CD4-positive, alpha-beta T cell treated with Interleukin-6 at 100 ng/mL for 8 hours (primary cell): Measurements from ENCODE around the gene GNAZ.
"Not testable (repeated sequence)": the region's sequence is repeated elsewhere in the genome, so short reads cannot be mapped to it uniquely, and the experiment has no call there.

Experiments used
- DNase-seq: peaks from one replicate; pipeline ENCODE4 v3.0.0-alpha.2; 2020; ENCODE audit warnings: mixed read lengths, low spot score

The GNAZ gene

DNA sequence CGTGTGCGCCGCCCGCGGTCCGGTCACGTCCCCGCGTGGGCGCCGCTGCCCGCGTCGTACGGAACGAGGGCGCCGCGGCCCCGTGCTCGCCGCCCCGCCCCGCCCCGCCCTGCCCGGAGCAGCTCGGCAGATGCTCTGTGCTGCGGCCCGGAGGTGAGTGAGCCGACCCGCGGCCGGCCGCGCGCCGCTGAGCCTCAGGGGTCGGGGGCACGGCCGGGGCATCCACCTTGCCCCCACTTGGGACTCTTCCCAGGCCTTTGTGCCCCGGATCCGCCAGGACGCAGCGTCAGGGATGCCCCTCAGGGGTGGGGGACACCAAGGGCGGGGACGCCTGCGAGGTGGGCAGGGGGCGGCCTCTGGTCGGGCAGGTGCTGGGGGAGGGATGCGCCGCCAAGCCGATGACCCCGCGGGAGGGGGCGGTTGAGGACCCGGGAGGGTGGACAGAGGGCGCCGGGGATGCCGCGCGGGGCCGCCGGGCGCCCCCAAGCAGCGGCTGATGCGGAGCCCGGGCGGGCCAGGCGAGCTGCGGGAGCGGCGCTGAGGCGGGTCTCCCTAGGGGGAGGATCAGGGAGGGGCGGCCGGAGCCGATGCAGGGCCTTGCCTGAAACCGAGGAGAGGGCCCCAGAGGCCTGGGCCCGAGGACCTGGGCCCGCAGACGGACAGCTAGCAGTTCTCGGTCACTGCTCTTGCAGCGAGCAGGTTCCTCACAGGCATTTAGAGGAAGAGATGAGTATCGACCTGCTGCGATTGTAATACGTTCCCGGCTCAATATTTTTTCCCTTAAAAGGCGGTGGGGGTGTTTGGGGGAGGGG lies at the start of gene GNAZ:
Gene GNAZ, plus strand, starts transcription at position 102 of the 812 bp plus-strand sequence. CDS start 25,177 bp downstream, outside the sequence.
- DNase-seq, result no peak

DNA sequence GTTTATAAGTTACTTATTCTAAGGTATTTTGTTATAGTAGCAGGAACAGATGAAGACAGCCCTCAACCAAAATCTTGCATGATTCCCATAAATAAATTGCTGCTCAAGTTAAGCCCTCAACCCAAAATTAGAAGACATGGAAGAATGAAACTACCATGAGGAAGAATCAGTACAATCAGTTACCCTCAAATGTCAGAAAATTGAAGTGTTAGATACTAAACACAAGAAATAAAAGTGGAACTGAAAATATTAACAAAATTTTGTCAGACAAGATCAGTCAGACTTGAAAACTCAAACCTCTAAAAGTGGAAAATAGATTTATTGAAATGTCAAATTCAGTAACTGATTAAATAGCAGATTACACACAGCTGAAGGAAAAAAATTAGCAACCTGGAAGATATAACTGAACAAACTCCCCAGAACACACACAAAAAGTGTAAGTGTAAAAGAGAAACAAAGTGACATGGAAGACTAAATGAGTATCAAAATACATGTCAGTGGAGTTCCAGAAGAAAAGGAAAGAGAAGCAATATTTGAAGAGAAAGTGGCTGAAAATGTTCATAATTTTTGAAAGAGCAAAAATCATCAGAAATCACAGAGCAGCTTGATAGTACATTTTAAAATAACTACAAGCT lies 49.5 kb upstream of the GNAZ start:
- no peak for DNase-seq

DNA sequence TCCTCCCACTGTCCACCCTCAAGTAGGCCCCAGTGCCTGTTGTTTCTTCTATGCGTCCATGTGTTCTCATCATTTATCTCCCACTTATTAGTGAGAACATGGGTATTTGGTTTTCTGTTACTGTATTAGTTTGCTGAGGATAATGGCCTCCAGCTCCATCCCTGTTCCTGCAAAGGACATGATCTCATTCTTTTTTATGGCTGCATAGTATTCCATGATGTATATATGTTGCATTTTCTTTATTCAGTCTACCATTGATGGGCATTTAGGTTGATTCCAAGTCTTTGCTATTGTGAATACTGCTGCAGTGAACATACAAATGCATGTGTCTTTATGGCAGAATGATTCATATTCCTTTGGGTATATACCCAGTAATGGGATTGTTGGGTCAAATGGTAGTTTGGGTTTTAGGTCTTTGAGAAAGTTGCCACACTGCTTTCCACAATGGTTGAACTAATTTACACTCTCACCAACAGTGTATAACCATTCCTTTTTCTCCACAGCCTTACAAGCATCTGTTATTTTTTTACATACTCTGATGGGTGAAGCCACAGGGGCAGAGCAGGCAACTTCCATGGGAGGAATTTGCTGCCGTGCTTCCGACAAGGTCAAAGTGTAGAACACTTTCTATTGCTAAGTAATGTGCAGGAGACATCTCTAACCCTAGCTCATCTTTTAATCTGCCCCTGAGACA lies 48.5 kb upstream of the GNAZ start:
- not testable (repeated sequence) for DNase-seq

GRCh38 chr22:23023294-23023693 lies 47.0 kb upstream of the GNAZ start:
- DNase-seq, result no peak

- no peak for DNase-seq
Measured at GRCh38 chr22:23026777-23027176, 43.5 kb upstream of the GNAZ start.

DNA sequence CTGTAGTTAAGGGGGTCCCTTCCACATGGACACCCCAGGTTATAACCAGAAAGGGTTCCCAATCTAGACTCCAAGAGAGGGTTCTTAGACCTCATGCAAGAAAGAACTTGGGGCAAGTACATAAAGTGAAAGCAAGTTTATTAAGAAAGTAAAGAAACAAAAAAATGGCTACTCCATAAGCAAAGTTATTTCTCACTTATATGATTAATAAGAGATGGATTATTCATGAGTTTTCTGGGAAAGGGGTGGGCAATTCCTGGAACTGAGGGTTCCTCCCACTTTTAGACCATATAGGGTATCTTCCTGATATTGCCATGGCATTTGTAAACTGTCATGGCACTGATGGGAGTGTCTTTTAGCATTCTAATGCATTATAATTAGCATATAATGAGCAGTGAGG lies 42.5 kb upstream of the GNAZ start:
- DNase-seq, result not testable (repeated sequence)

GRCh38 chr22:23029521-23030228 lies 40.6 kb upstream of the GNAZ start:
- no peak for DNase-seq

- no peak for DNase-seq
Measured at GRCh38 chr22:23031381-23031780, 38.9 kb upstream of the GNAZ start.

DNA sequence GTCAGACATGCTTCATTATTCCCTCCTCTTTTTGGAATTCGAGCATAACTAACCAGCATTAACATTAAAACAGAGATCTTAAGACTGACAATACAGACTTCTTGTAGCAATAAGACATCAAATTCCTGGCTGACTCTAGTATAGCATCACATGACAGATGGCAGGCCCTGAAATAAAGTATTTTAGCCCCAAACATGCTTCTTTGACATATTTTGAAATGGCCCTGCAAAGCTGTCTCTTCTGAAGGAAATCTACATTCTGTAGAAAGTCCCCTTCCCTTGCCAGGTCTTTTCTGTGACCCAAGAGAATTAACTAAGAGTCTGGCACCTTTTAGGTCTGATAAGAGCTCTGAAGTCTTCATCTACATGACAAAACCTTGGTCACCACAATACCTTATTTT lies 38.5 kb upstream of the GNAZ start:
- no peak for DNase-seq

GRCh38 chr22:23032658-23033057 lies 37.7 kb upstream of the GNAZ start:
- no peak for DNase-seq

GRCh38 chr22:23033116-23033905 lies 37.0 kb upstream of the GNAZ start:
- no peak for DNase-seq

GRCh38 chr22:23034621-23035556 lies 35.4 kb upstream of the GNAZ start:
- no peak for DNase-seq

DNA sequence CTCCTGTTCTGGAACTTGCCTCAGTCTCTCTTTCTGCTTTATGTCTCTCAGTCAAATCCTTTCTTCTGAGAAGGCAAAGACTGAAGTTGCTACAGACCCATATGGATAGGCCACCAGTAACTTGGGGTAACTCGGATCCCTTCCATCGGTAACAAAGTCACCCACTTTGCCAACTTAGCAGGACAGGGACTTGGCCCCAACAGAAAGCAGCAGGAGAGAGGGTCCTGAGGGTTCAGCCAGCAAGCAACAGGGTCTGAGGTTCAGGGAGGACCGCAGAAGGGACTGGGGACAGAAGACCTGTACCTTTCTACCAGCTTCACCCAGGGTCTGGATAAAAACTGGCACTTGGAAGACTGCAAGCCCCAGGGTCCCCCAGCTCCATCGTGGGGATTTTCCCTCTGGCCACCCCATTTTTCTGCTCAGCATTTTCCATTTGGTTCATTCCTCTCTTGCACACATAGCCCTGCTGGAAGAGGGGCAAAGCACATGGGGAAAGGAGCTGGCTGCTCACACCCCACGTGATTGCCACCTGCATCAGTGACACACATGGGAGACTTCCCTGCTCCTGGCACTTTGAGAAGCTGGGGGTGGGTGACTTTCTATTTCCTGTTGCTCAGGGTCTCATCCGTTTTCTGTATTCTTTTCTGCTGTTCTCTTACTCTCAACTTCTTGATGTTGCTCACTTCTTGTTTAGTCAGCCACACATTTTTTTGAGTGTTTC lies 34.6 kb upstream of the GNAZ start:
- DNase-seq, result no peak

DNA sequence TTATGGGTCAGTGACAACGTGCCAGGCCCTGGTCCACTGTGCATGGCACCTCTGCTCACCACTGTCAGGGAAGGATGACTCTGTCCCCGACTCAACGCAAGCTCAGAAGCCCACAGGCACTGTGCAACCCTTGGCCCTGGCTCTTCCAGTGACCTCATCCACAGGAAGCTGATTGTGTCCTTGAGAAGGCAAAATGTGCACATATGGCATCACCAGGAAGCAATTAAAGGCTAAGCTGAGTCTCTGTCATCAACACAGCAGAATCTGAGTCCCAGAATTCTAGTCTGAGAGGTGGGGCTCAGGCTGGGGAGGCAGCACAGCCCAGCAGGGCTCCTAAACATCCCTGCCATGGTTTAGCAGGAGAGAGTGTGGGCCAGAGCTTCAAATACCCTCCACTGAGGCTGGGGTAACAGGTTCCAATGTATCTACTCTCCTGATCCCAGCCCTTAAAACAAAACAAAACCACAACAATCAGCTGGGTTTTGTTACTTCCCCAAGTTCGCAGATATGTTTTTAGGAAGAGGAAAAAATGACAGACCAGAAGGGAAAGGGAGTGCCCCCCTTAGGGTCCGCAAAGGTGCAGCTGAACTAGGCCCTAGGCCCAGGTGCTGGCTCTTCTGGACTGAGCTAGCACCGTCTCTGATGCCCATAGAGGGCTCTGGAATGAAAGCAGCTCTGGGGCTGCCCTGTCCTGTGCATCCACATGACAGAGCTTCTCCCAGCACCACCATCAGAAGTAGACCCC lies 33.5 kb upstream of the GNAZ start:
- no peak for DNase-seq

DNA sequence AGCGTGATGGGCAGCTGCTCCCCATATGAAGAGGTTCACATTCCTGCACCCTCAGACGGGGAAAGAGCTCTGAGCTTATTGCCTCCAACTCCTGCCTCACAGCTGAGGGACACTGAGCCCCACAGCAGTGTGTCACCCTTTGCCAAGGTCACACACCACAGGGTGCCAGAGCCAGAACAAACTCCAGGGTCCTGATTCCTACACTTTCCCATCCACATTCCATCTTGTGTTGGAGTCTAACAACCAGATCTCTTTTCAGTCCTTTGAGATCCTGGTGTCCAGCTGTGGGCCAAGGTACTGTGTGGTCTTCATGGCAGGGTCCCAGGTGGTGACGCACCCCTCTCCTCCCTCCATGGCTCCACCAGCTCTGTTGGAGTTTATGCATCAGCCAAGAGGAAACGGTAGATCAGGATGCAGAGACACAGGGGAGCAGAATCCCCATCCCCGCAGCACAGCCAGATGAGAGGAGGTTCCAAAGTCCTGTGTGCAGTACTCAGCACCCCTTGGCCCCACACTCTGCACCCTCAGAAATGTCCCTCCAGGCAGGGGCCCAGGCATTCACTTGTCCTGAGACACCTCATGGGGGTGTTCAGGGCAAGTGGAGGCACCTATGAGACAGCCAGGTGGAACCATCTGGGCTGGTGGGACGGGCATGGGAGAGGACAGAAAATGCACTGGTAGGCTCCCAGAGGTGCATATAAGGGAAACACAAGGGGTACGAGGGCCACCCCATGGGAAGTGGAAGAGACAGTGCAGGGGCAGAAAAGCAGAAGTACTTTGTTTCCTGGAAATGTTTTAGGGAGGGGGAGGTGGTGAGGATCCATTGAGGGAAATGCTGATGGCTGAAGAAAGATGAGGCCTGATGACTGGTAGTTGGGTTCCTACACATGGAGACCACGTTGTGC lies 32.6 kb upstream of the GNAZ start:
- no peak for DNase-seq

- no peak for DNase-seq
Measured at GRCh38 chr22:23038334-23038642, 32.0 kb upstream of the GNAZ start.

- no peak for DNase-seq
Measured at GRCh38 chr22:23038902-23039301, 31.4 kb upstream of the GNAZ start.

- DNase-seq, result no peak
Measured at GRCh38 chr22:23042179-23042578, 28.1 kb upstream of the GNAZ start.
